AG08396 (cell line): Measurements from ENCODE around the gene ANTXR2.

ENCODE experiments used
- DNase-seq: peaks from one replicate; pipeline ENCODE4 v3.0.0; 2012; ENCODE audit warnings: low spot score, mixed read lengths

ANTXR2 gene

DNA sequence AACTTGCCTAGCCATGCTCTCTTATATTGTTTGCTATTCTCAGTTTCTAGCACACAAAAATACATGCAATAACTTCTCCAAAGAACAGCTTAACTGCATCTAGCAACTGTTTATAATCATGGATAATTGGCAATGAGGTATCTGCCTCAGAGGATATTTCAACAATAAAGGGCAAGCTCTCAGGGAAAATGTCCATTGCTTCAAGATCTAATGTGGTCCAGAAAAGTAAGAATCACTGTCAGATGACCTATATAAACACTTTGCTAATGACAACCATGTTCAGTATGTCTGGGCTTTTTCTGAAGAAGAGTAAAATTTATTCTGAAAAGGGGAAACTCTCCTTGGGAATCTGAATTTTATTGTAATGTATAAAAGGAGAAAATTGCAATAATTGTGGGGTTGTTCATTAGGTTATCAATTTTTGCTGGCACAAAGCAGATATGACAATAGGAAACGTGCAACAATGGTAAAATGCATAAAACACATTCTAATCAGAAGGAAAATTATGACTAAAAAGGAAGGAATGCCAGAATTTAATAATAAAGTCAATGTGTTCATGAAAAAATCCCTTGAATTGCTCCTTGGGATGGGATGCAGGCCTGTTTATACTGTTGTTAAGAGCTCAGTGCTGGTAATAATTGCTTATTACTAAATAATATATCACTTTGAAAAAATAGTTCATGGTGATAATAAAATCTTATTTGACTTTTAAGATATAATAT is 90.3 kb downstream of the ANTXR2 start:
- DNase-seq, result no peak

- no peak for DNase-seq
Measured at GRCh38 chr4:79980448-79980847, 92.6 kb downstream of the ANTXR2 start.

DNA sequence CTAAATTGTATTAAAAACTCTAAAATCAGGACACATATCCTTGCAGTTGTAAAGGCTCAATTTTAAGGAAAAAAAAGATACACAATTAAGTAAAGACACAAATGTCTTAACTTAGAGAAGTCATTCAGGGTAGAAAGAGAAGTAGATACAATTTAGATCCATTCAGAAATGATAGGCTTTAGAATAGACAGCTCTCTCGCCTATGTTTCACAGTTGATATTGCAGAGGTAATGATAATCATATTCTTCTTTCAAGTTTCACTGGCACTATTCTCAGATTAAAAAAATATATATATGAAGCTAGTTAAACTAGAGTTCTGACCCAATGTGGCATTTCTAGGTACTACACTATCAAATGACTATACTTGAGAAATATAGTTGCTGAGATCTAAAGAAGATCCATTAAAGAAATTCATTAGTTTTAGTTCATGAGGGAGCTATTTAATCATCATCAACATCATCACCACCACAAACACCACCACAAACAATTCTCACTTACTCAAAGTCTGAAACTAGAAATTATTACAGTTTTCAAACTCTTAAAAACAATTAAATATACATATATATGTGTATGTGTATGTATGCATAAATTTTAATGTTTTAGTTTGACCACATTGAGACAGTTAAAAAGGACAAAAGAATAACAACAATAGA is 93.1 kb downstream of the ANTXR2 start:
- DNase-seq, result no peak

DNA sequence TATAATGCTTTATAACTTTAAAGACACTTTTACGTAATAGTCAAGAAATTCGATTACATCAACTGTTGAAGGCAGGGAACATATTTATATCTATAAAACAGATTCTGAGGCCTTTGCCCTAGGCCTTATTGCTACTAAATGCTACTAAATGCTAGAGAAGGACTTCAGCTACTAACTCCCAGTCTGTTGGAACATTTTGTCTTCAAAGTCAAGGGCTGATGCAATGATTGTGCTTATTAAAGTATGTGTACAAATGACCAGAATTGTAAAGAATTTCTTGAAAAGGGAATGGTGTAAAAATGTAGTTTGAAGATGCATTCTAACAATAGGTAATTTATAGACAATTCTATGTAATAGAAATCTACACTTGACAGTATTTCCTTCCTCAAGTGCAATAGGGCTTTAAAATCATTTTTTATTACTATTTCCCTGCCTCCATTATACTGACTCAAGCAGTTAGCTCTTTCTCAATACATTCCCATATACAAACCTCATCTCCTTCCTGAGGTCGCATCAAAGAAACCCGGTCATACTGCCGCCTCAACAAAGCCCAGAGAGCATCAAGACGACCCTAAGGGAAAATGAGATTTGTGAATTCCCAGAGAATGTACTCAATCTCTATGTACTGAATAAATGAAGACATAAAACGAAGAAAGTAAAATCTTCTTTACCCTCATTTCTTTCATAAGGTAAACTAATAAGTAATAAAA is 95.7 kb downstream of the ANTXR2 start:
- DNase-seq, result no peak

DNA sequence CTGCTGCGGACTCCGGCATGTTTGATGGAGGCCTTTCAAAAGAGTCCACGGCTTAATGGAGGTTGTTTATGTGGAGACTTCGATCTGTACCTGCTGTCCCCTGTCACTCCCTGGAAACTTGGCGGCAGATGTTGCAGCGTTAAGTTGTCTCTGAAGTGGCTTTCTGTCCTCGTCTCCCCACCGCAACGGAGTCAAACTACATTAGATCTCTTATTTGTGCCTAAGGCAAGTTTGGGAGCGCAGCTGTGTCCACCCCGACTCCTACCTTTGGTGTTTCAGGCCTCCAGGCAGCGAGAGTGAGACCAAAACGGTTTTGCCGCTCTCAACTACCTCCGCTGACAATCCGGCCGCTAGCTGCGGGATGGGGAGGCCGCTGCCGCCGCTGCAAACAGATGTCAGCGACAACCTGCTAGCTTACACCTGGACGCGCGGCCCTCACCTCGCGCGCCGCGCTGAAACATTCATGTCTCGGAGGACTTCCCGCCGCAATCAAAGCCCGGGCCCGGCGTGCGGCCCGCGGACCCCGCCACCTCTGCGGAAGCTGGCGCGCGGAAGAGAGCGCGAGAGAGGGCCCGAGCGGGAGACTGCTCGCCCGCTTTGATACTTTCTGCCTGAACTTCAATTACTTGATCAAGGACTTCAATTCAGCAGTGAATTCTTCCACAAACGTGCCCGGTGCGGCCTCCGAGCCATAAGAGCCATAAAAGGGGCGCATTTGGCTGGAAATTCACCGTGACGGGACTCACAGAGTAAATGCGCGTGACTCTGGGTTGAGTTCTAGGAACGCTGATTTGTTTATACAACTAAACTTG is 108.4 kb downstream of the ANTXR2 start:
- DNase-seq, result no peak

DNA sequence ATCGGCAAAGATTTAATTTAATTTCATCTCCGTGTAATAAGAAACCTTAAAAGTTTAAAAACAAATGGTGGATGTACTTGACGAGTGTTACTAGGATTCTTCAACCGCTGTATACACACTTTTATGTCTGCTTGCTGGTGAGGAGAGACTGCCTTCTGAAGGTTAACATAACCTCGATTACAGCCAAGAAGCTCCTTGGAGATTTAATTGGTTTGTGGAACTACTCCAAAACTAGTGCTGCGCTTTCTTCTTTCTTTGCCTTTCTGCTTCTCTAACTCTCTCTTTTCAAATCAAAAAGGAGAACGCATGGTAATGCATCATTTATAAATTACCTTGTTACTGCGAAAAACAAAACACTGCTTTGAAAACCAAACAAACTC is 109.0 kb downstream of the ANTXR2 start:
- DNase-seq, result no peak

DNA sequence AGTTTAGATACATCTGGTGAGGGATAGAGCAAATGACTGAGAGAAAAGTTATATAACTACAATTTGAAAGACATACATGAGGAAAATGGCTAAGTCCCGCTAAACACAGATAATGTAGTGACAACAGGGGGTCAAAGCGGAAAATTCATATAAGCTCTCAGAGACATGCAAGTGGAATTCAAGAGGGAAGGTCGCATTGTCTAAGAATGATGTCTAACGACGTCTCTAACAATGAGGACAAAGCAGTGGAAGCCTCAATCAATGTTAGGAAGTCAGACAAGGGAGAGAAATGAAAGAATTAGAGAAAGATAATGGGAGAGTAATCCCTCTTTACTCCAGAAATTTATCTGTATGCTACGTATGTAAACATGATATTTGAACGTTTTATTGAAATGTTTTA is 113.4 kb downstream of the ANTXR2 start:
- no peak for DNase-seq

DNA sequence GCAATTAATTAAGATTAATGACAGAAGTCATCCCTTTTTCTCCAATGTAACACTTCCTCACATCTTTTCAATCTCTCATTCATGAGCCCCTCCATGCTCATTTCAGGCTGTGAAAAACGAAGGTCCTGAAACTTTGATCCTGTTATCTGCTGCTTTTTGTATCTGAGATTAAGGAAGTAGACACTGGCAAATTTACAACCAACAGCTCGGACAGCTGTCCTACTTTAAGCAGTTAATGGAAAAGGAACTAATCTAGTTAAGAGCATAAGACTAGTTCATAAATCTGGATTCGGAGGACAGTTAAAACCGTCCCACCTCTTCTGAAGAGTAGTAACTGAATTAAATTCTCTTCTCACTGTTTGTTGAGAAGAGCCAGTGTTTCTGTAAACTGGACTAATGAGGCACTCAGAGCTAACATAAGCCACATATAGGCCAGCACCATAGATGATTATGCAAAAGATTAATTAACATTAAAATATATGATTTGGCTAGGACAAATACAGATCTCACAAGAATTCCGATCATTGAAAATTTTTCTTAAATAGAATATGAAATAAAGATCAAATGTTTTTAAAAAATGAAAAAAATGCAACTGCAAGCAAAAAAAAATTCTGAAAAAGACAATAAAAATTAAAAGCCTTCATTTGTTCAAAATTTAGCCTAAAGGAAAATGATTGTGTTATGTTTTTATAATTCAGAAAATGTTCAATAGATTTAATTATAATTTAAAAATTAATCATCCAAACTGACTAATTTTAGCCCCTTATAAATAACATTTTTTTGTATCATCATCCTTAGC is 114.4 kb downstream of the ANTXR2 start:
- no peak for DNase-seq

GRCh38 chr4:79949178-79949577 is 123.9 kb downstream of the ANTXR2 start:
- no peak for DNase-seq

DNA sequence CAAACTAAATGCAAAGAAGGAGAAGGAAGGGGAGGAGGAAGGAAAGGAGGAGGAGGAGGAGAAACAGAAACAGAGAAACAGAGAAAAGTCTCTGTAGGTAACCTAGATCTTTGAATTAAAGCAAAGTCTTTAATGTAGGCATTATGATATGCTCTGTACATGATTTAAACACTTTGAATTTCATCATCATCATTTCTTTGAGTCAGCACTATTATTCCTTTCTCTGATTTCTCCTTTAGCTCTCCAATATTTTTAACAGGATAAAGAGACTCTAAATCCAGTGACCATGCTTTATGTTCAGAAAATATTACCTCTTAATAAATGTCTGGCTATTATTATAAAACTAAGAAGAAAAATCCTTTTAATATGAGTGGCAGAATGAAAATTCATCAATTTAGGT is 124.3 kb downstream of the ANTXR2 start:
- no peak for DNase-seq

DNA sequence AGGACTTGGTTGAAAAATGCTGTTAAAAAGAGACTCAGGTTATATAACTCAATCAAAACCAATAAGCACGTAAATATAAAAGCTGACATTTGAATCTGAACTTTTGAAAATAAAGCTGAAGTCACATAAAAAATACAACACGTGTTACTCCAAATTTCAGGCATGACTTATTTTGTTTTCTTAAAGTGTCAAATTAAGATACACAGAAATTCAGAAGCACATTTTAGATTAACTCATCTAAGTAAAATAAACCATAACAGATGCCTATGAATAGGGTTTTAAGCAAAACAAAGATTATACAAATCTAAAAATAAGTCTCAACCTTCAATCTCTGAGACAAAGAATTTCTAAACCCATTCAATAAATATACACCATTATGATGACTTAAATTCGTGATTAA is 124.8 kb downstream of the ANTXR2 start:
- DNase-seq, result no peak

DNA sequence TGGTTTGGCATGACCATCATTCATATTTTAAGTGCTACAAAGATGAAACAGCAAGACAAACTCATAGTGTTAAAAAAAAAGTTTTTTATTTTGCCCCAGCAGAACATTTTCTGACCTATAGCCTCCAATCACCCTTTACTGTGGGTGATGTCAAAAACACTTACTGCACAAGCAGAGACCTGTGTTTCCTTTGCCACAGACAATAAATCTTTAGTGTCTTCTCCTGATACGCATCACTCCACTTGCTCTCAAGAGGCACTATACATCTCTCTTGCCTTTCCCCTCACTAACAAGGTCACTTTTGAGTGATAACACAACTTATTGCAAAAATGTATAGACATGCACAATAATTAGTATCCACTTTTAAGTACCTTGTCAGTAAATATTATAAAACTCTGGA is 125.6 kb downstream of the ANTXR2 start:
- DNase-seq, result no peak

- DNase-seq, result no peak
Measured at GRCh38 chr4:79935274-79935673, 137.8 kb downstream of the ANTXR2 start.

DNA sequence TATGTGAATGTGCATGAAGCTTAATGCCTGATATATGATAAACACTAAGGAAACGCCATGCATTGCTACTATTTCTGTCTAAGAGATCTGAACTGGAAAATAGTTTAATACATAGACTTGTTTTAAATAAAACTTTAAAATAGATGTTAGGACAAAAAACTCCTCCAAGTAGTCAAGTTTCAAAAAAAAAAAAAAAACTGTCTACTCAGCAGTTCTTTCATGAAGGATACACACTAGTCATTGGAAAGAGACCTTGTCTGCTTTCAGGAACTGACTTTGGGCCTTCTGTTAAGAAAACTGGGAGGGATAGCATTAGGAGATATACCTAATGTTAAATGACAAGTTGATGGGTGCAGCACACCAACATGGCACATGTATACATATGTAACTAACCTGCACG is 138.4 kb downstream of the ANTXR2 start:
- no peak for DNase-seq

- no peak for DNase-seq
Measured at GRCh38 chr4:79927931-79928330, 145.1 kb downstream of the ANTXR2 start.

- no peak for DNase-seq
Measured at GRCh38 chr4:79923281-79923680, 149.7 kb downstream of the ANTXR2 start.

- no peak for DNase-seq
Measured at GRCh38 chr4:79922011-79922410, 151.0 kb downstream of the ANTXR2 start.

DNA sequence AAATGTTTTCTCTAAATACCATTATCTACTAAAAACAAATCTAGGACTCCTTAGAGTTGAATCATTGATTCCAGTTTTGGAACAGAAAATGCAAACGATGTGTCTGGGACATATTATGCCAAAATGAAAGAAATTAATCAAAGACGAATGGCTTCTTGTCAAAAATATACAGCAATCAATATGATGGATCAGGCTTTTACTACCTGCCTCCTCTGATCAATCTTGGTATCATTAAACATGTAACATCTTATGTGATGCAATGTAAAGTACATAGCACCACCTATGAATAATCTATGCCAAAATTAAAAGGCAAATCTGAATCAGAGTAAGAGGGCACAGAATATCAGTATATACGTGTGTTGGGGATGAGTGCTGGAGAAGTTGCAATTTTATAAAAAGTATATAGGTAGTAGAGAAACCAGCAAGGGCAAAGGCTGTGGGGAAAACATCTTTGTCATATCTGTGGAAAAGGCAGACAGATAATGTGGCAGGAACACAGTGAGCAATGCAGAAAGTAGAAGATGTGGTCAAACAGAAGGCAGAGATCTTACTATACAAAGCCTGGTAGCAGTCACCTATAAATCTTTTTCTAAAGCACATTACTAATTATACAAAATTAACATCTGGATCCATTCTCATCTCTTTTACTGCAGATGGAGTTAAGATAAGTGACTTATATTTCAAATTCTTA is 152.7 kb downstream of the ANTXR2 start:
- DNase-seq, result no peak

DNA sequence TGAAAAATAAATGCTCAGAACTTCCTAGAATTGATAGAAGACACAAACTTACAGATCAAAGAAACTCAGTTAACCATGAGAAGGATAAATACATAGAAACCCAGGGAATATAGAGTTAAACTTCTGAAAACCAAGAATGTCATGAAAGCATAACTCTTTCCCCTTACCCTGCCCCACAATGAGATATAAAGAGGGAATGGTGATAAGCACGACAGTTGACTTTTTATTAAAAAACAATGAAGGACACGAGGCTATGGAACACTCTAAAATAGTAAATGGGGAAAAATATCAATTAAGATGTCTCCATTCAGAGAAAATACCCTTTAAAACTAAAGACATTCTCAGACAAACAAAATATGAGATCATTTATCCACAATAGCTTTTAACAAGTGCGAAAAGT is 154.7 kb downstream of the ANTXR2 start:
- no peak for DNase-seq

- peak; percentile 37 for DNase-seq
Measured at GRCh38 chr4:79917246-79917645, 155.8 kb downstream of the ANTXR2 start.

DNA sequence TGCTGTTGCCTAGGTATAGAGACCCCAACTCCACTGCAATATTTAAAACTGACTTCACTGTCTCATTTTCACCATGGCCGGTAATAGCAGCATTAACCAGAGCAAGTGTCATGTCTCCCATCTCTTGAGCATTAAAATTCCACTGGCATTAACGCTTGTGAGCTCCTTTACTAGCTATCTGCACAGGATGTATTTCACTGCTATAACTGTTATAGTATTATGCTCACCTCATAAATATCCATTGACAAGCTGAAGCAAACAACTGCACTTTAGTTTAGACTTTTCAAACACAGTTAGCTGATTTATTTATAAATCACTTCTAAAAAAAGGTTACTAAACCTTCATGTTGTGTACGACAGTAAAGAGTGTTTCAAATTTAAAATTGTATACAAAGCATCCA is 157.8 kb downstream of the ANTXR2 start:
- DNase-seq, result no peak
